Skeletal muscle cell (primary cell): ENCODE data around the gene RPTOR.

Experiments used
- DNase-seq: peaks from one replicate; pipeline ENCODE4 v3.0.0-alpha.2; 2010; ENCODE audit warnings: low read depth
- H3K4me3 ChIP-seq: 2 replicates; pipeline ENCODE4 v1.5.1; 2011; ENCODE audit warnings: low read depth, mild to moderate bottlenecking, control low read depth, low read length, moderate library complexity

Gene RPTOR

DNA sequence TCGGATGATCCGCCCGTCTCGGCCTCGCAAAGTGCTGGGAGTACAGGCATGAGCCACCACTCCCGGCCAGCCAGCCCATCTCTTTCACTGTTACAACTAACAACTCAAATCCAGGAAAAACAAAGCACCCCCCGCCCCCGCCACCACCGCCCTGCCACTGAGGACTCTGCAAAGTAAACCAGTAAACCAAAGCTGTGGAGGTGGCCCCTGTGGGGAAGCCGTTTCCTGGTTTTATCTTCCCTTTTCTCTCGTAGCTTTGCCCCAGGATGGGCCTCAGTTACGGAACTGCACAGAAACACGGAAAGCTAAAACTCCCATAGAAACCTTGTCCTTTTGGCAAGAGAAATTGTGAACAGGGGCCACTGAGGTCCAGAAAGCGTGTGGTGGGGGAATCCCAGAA, 464.5 kb downstream of the RPTOR start:
- H3K4me3 ChIP-seq: no peak overlapping the region
- DNase-seq: no peak

DNA sequence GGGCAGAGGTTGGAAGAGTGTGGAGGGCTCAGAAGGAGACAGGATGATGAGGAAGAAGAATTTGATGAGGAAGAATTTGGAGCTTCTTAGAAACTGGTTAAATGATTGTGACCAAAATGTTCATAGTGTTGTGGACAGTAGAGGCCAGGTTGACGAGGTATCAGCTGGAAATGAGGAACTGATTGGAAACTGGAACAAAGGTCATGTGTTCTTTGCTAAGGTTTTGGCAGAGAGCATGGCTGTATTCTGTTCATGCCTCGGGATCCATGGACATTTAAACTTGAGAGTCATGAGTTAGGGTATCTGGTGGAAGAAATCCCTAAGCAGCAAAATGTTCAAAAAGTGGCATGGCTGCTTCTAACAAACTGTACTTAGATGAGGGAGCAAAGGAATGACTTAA, 466.3 kb downstream of the RPTOR start:
- no peak overlapping the region for H3K4me3 ChIP-seq
- DNase-seq: no peak

DNA sequence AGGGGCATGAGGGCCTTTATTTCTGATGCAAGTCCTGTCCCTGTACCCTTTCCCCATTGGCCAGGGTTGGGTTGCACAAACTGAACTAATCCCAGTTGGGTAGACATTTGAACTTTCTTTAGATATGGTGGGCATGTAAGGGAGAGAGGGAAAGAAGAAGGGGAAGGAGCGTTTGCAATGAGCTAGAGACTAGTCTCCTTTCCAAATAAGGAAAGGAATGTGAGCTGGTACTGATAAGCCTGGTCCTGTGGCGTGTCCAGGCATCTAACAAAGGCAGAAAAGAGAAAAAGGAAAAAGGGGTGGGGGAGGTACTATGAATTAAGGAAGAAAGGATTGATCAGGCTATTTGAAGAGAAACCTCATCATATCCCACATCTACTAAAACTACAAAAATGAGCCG, 467.3 kb downstream of the RPTOR start:
- no peak overlapping the region for H3K4me3 ChIP-seq
- no peak for DNase-seq

DNA sequence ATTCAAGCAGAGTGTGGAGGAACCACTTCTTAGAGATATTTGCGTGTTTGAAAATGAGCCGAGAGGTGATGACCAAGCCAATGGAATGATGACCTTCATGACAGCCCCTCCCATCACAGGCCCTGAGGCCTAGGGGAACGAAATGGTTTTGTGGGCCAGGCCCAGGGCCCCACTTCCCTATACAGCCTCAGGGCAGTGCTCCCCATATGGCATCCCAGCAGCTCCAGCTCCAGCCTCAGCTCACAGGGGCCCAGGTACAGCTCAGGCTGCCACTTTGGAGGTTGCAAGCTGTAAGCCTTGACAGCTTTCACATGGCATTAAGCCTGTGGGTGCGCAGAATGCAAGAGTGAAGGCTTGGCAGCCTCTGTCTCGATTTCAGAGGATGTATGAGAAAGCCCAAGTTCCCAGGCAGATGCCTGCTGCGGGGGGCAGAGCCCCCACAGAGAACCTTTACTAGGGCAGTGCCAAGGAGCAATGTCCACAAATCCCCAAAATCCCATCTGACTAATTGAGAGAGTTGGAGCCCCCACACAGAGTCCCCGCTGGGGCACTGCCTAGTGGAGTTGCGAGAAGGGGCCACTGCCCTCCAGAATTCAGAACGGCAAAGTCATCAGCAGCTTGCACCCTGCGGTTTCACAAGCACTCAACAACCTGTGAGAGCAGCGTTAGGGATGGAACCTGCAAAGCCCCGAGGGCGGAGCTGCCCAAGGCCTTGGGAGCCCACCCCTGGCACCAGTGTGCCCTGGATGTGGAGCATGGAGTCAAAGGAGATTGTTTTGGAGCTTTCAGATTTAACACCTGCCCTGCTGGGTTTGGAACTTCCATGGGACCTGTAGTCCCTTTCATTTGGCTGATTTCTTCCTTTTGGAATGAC, 468.2 kb downstream of the RPTOR start:
- DNase-seq: no peak
- H3K4me3 ChIP-seq: no peak overlapping the region

DNA sequence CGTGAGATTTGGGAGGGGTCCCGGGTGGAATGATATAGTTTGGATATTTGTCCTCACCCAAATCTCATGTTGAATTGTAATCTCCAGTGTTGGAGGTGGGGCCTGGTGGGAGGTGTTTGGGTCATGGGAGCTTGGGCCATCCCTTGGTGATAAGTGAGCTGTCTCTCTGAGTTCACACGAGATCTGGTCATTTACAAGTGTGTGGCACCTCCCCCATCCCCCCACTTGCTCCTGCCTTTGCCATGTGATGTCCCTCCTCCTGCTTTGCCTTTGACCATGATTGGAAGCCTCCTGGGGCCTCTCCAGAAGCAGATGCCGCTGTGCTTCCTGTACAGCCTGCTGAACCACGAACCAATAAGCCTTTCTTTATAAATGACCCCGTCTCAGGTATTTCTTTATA, 469.0 kb downstream of the RPTOR start:
- DNase-seq: no peak
- no peak overlapping the region for H3K4me3 ChIP-seq

DNA sequence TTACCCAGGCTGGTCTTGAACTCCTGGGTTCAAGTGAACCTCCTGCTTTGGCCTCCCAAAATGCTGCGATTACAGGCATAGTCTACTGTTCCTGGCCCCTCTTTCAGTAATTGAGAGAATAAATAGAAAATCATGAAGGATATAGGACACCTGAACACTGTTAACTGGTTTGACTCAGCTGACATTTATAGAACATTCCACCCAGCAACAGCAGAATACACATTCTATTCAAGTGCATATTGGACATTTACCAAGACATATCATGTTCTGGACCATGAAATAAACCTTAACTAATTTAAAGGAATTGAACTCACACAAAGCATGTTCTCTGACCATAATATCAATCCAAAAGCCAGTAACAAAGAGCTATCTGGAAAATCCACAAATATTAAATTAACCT, 470.5 kb downstream of the RPTOR start:
- DNase-seq: no peak
- H3K4me3 ChIP-seq: no peak overlapping the region
